Islet of Langerhans (tissue), 1 donor: ENCODE data around the gene SLC9C2.
"Not testable (repeated sequence)": the region's sequence is repeated elsewhere in the genome, so short reads cannot be mapped to it uniquely, and the experiment has no call there.

Source experiments
- FAIRE-seq: peaks from one replicate; lab custom pipeline; 2011; peaks lifted over from hg19 to GRCh38; lab: Jason Lieb, UNC

Gene SLC9C2

GRCh38 chr1:173481195-173481772 is 121.6 kb downstream of the SLC9C2 start:
- no peak for FAIRE-seq

GRCh38 chr1:173479649-173480048 is 123.2 kb downstream of the SLC9C2 start:
- no peak for FAIRE-seq

GRCh38 chr1:173478094-173478674 is 124.7 kb downstream of the SLC9C2 start:
- no peak for FAIRE-seq

GRCh38 chr1:173477286-173478093 is 125.4 kb downstream of the SLC9C2 start, which contains the start of gene PRDX6:
TSS of gene PRDX6 (plus strand) at chr1:173477335. CDS start at chr1:173477398, 63 bp downstream.
- no peak for FAIRE-seq

- FAIRE-seq = no peak
Observed at GRCh38 chr1:173476665-173477285, 126.1 kb downstream of the SLC9C2 start.

- no peak for FAIRE-seq
Observed at GRCh38 chr1:173476197-173476664, 126.6 kb downstream of the SLC9C2 start.

GRCh38 chr1:173475564-173476196 is 127.2 kb downstream of the SLC9C2 start:
- FAIRE-seq = no peak

- FAIRE-seq = not testable (repeated sequence)
Observed at GRCh38 chr1:173474780-173475421, 128.0 kb downstream of the SLC9C2 start.

- no peak for FAIRE-seq
Observed at GRCh38 chr1:173474097-173474779, 128.6 kb downstream of the SLC9C2 start.

GRCh38 chr1:173473599-173474011 is 129.3 kb downstream of the SLC9C2 start:
- FAIRE-seq = no peak

- FAIRE-seq = no peak
Observed at GRCh38 chr1:173470608-173471007, 132.3 kb downstream of the SLC9C2 start.

GRCh38 chr1:173469656-173470055 is 133.2 kb downstream of the SLC9C2 start:
- no peak for FAIRE-seq

- no peak for FAIRE-seq
Observed at GRCh38 chr1:173467426-173467825, 135.4 kb downstream of the SLC9C2 start.

- FAIRE-seq = not testable (repeated sequence)
Observed at GRCh38 chr1:173464185-173464584, 138.7 kb downstream of the SLC9C2 start.

- FAIRE-seq = not testable (repeated sequence)
Observed at GRCh38 chr1:173462666-173463065, 140.2 kb downstream of the SLC9C2 start.

GRCh38 chr1:173459885-173460284 is 143.0 kb downstream of the SLC9C2 start:
- FAIRE-seq = no peak

GRCh38 chr1:173454966-173455524 is 147.8 kb downstream of the SLC9C2 start:
- FAIRE-seq = no peak

- FAIRE-seq = no peak
Observed at GRCh38 chr1:173453982-173454381, 148.9 kb downstream of the SLC9C2 start.

GRCh38 chr1:173451981-173452380 is 150.9 kb downstream of the SLC9C2 start:
- no peak for FAIRE-seq
